ENCODE measurements around the gene LHFPL2. TPM values are rescaled to one million over a fixed set of nuclear protein-coding genes. Genes with fewer than 3 reads are reported as not detected.
A peak's percentile ranks its signal among the peaks of the same experiment; 100 is the strongest.
"Not testable (repeated sequence)": the region's sequence is repeated elsewhere in the genome, so short reads cannot be mapped to it uniquely, and the experiment has no call there.

Gene LHFPL2
- total RNA-seq, 1 experiment from 2014 or later, result 25.9 TPM

DNA sequence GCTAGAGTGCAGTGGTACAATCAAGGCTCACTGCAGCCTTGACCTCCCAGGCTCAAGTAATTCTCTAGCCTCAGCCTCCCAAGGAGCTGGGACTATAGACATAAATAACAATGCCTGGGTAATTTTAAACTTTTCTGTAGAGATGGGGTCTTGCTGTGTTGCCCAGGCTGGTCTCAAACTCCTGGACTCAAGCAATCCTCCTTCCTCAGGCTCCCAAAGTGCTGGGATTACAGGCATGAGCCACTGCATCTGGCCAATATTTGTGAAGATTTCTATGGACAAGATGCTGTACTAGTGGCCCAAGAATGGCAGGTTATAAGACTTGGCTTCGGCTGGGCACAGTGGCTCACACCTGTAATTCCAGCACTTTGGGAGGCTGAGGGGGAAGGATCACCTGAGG lies 18.4 kb upstream of the LHFPL2 start:
- DNase-seq (ENCODE audit: low read depth), result not testable (repeated sequence)

DNA sequence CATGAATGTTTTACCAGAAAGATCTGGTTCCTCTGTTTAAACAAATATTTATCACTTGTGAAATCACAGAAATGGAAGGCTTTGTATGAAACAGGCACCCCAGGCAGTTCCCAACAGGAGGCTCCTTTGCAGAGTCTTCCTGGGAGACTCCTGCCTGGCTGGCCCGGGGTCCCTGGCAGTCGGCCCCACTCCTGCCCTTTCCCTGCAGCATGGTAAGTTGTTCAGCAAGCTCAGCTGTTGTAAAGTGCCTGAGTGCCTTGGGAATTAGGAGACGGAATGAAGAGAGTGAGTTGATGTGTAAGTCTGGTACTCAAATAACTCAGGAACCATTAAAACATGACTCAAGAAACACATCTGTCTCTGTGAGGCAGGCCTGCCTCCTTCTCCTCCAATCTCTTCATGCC lies 17.5 kb upstream of the LHFPL2 start:
- no peak for DNase-seq (ENCODE audit: low read depth)

DNA sequence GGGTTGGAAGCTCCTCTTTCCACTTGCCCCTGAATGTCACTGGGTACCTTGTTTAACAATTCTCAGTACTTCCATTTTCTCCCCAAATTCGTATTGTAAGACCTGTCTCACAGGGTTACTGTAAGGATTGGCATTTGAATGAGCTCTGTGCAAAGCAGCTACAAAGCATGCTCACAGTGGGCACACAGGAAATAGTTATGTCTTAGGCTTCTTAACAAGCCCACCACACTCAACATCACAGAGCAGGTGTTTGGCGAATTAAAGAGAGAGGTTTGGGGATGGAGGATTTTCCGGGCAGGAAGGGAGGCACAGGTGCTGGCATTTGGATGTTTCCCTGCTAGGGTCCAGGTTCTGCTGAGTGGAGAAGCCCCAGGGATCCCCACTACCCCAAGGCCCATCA lies 17.0 kb upstream of the LHFPL2 start:
- no peak for DNase-seq (ENCODE audit: low read depth)

DNA sequence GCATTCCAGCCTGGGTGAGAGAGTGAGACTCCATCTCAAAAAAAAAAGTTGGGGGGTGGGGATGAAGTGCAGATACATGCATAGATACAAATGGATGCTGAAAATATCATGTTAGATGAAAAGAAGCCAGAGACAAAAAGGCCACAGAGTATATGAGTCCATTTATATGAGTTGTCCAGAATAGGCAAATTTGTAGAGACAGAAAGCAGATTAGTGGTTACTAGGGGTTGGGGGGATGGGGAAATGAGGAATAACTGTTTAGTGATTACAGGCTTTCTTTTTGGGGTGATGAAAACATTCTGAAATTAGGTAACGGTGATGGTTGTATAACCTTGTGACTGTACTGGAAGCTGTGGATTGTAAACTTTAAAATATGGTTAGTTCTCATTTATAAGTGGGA lies 13.8 kb upstream of the LHFPL2 start:
- DNase-seq (ENCODE audit: low read depth), result no peak

DNA sequence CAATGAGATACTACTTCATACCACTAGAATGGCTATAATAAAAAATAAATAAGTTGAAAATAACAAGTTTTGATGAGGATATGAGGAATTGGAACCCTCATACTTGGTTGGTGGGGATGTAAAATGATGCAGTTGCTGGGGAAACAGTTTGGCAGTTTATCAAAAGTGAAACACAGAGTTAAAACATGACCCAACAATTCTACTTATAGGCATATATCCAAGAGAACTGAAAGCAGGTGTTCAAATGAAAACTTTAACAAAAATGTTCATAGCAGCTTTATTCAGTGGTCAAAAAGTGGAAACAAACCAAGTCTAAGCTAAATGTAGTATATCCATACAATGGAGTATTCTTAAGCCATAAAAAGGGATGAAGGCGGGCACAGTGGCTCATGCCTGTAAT lies 13.1 kb upstream of the LHFPL2 start:
- DNase-seq (ENCODE audit: low read depth), result no peak

DNA sequence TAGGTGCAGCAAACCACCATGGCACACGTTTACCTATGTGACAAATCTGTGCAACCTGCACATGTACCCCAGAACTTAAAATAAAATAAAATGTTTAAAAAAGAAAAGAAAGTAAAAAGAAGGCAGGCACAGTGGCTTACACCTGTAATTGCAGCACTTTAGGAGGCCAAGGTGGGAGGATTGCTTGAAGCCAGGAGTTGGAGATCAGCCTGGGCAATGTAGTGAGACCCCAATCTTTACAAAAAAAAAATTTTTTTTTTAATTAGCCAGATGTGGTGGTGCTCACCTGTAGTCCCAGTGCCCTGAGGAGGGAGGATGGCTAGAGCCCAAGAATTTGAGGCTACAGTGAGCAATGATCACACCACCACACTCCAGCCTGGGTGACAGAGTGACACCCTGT lies 12.5 kb upstream of the LHFPL2 start:
- DNase-seq (ENCODE audit: low read depth), result no peak

DNA sequence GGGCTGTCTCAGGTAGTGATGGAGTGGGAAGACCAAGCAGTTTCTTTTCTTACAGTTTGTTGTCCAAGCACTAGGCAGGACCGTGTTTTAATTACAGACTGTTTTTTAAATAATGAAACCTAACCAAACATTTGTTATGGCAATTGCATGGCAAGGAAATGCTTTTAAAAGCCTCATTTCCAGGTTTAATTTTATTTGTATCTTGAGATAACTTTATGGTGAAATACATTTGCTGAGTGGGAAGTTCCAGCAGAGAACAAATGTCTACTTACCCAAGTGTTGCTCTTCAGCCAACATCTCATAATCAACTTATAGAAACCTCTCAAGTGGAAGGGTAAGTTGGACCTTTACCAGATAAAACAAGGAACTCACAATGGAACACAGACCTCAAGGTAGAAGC lies 11.8 kb upstream of the LHFPL2 start:
- DNase-seq (ENCODE audit: low read depth), result no peak

DNA sequence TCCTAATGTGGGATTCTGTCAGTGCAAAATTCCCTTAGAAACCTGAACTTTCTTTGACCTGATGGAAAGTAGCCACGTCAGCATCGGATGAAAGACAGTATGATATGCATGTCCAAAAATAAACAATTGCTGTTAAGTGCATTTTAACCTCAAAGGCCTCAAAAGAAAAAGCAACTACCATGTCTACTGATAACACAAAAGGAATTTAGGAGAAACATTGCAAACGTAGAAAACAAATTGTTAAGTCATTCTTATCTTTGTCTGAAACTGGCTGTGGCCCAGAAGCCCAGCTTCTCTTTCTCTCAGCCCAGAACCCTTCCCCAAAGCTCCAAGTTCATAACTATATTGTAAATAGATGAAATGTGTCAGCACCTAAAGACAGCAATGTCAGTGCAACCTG lies 11.1 kb upstream of the LHFPL2 start:
- DNase-seq (ENCODE audit: low read depth), result no peak

DNA sequence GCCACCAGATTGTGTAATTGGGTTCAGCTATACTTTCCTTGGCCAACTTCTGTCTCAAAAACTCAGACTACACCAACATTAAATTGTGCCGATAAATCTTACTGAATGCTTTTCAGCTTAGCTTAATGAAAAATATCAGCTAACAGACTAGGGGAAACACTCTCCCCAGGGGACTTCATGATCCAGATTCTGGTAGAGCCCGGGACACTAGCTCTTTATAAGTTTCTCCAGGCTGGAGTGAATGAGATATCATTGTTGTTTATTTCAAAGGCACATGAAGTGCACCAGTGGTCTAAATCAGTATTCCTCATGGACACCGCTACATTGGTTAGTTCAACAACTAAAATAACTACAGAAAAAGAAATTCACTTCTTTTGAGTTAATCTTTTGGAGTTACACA lies 10.5 kb upstream of the LHFPL2 start:
- no peak for DNase-seq (ENCODE audit: low read depth)

DNA sequence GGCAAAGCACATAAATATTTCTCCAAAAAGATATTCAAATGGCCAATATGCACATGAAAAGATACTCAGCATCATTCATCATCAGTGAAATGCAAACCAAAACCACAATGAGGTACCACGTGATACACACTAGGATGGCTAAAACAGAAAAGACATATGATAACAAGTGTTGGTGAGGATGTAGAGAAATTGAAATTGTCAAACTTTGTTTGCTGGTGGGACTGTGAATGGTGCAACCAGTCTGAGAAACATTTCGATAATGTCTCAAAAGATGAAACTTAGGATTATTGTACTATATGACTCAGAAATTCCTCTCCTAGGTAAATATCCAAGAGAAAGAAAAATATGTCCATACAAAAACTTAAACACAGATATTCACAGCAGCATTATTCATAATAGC lies 8.6 kb upstream of the LHFPL2 start:
- no peak for DNase-seq (ENCODE audit: low read depth)

DNA sequence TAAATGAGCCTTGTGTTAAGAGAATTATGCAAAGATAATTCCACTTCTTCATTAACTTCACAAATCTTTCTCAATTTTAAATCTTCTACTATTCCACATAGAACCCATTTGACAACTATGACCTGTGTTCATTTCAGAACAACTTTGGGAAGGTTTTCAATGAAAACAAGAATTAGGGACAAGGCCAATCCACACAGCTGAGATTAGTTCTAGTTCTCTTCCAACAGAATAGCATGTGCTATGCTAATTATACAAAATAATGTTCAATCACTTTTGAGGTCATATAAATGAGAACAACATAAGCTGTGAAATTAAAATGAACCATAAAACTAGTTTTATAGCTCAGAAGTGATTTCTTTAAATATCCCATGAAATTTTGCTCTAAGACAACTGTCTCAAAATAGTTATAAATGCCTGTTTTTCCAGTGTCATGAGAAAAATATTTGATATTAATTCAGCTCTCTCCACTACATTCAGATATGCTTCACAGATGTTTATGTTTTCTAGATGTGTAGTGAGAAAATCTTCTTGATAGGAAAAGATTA lies 7.2 kb upstream of the LHFPL2 start:
- no peak for DNase-seq (ENCODE audit: low read depth)

DNA sequence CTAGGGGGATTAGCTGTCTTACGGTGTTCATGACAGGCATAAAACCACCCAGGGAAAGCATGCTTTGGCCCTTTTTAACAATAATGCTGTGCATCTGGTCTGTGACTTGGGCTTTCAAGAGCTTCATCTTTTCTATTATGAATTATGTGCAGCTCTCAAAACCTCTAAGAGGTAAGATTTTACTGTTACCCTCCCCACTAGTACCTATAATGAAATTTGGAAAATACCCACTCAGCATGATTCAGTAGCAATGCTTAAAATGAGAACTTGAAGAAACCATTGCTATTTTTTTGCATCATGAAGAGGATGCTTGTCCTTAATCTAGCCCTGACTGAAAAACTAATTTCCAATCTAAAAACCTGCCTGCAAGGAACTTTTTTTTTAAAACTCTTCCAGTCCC lies 5.8 kb upstream of the LHFPL2 start:
- no peak for DNase-seq (ENCODE audit: low read depth)

DNA sequence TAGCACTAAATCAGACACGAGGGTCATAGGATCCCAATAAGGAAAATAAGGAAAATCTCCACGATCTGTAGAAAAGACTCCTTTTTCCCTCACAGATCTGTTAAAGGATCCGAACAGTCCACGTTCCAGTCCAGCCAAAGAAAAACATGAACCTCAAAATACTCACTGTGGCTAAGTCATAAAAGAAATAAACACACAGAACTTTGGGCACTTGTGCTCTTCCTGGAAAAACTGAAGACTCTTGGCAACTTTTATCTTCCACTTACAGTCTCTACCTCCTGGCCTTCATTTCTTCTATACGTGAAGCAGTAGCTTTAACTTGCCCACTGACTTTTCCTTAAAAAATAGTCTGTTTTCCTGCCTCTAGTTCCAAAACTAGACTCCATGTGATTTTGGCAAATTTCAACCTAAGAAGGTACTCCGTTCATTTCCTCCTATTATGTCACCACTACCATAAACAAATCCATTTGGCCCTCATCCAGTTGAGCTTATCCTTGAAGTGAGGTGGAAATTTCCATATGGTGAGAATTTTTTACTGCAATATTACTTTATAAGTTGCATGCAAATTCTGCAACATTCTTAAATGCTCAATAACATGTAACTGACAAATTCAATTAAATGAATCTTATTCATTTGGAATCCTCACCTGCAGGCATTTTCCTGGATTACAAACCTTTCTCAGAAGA lies 5.3 kb upstream of the LHFPL2 start:
- DNase-seq (ENCODE audit: low read depth), result no peak

DNA sequence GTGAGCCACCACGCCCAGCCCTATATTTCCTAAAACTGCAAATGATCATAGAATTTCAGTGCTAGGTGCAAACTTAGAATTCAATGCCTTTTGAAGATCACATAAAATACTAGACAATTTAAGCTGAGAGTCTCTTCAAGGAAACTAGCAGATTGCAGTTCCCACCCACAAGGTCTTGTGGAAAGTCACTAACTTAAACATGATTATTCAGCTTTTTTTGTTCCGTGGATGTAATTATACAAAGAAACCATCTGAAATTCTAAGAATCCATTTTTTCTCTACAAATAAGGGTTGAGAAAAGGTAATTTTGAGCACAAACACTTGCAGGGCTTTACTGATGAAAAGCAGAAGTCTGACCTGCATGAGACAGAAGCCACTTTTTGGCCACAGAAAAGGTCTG lies 4.5 kb upstream of the LHFPL2 start:
- no peak for DNase-seq (ENCODE audit: low read depth)

DNA sequence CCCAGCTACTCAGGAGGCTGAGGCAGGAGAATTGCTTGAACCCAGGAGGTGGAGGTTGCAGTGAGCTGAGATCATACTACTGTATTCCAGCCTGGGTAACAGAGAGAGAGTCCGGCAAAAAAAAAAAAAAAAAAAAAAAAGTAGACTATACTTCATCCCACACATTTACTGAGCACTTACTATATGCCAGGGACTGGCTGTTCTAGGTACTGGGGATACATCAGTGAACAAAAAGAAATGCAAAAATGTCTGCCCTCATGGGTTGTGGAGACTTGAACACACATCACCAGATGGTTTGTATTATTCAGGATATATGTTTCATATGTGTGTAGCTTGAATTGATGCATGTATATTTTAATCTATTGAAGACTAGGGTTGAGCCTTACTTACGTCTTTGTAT lies 2.9 kb upstream of the LHFPL2 start:
- no peak for DNase-seq (ENCODE audit: low read depth)

DNA sequence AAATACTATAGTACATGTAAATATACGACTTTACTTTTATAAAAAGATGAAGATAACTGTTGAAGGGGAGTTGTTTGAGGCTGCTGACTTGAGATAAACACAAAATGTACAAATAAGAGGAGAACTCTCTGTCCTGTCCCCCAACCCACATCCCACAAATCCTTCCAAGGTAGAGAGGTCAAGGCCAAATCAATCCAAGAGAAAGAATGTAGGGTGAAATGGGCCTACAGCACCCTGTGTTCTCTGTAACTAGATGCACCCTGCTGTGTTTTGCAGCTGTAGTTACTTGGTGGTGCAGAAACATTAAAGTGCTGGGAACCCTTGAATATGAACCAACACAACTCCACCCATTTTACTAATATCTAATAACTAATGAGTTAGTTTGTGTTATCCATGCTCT lies 2.0 kb upstream of the LHFPL2 start:
- no peak for DNase-seq (ENCODE audit: low read depth)

DNA sequence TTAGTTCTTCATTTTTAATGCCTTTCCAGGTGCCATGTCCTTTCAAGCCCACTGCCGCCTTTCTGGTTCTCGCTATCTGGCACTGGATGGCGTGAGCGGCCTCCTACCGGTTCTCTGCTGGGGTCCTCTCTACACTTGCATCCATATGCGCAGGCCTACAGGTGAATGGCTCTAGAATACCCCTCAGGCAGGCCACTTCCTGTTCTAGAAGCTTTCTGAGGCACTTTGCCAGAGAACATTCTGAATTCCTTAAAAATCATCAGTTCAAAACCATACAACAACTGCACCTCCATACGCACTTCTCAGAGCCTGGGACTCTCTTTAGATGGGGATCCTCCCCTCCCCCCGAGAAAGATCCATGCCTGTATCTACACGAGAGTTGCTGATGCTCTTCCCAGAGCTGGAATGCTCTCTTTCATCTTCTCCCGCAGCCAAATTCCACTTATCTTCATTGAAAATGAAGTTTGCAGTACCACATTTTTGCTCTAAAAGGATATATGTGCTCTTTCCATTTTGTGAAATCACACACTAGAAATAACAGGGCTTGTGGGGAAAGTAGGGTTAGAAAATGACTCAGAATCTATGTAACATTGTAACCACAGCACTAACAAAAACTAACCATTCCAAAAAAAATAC lies 1.4 kb upstream of the LHFPL2 start:
- peak; percentile 46 for DNase-seq (ENCODE audit: low read depth)

DNA sequence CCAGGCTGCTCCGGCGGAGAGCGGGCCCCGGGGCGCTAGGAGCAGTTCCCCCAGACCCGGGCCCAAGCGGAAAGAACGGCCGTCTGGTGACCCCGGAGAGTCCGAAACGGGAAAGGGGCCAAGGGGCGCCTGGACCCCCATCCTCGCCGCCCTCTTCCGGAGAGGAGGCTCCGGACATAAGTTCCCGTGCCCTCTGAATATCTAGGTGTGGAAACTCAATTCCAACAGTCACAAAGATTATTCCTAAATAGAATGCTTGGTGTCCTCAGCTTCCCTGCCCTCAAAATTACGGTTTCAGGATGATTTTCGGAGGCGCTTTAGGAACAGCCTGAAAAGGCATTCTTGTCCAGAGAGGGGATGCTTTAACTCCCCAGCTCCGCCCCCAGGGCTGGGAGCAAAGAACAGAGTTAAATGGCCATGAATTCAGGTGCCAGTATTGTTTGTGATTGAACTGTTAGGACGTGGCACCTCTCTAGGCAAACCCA lies 681 bp upstream of the LHFPL2 start:
- no peak for DNase-seq (ENCODE audit: low read depth)

DNA sequence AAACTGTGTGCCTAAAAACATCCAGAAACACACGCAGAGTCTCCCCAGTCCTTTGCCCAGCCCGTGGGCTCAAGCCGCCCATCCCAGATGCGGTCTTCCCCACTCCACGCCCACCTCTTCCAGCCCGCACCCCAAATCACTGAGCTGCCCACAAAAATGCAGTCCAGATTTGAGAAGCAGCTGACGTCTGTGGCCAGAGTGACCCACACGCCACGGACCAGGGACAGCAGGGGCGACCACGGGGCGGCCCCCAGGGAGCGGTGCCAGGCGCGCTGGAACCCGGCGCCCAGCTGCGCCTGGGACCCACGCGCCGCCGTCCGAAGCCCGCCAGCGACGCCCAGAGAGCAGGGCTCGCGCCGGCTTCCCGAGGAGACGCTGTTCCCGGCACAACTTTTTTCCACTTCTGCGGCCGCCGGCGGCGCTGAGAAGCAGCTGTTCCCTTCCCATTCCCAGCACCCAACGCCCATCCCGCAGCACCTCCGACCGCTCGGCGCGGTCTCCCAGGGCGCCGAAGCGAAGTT lies 674 bp downstream of the LHFPL2 start:
- peak; percentile 46 for DNase-seq (ENCODE audit: low read depth)

DNA sequence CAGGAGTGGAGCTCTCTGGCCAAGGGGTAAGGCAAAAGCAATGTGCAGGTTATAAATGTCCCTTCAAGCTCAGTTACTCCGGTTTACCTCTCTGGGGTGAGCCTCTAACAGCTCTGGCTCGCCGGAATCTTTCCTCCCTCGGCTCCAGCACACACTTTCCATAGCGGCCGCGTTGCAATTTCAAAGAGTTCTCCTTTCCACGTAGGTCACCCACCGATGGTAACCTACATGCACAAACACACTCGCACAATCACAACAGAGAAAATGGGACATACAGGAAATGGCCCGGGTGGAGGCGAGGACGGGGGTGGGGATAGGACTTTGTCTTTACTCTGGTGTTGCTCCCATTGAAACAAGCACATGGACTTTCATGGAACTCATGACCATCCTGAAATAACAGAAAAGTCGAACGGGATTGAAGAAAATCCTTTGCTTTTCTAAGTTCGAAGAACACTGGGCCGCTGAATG lies 1.2 kb downstream of the LHFPL2 start:
- peak; percentile 55 for DNase-seq (ENCODE audit: low read depth)

DNA sequence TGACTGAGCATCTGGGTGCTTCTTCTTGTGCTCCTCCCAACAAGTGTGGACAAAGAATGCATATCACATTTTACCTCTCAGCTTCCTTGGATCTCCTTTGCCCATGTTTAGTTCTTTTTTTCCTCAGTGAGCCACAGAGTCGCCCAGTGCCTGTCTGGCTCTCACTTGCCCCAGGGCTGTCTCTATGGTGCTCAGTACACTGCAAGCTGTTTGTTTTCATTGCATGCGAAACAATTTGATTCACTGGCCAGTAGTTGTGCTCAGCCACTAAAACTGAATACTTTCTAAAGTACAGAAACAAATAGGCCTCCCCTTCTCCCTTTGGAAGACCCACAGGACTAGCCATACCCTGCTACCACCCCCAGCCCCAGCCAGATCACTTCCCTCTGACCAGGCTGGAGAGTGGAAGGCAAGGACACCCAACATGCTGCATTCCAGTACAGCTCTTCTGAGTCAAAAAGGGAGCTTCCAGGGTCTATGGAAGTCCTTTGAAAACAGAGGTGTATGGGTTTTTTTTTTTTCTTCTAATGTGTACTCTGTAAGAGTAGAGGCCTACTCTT lies 3.8 kb downstream of the LHFPL2 start:
- no peak for DNase-seq (ENCODE audit: low read depth)

DNA sequence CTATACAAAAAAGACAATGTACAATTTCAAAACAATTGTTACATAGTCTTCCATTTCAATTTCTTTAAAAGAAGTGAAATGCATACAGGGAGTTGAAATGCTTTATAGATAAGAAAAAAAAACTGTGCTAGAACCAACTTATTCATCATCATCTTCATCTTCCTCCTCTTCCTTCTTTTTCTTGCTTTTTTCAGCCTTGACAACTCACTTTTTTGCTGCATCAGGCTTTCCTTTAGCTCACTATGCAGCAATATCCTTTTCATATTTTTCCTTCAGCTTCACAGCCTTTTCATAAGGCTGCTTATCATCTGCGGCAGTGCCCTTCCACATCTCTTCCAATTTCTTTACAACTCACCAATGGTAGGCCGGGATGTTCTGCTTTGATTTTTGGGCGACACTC lies 4.4 kb downstream of the LHFPL2 start:
- DNase-seq (ENCODE audit: low read depth), result no peak
